GM12878 (cell line): ENCODE measurements around the gene TTC38.

Experiments used
- CTCF ChIP-seq, 3 experiments: IDR thresholded peaks in 2 of 3; conservative IDR thresholded peaks in 1 of 3; 2 replicates each; pipeline ENCODE4 v1.5.1; 2011; ENCODE audit warnings: low read depth in 3 of 3, low read length in 3 of 3, mild to moderate bottlenecking in 3 of 3, control low read depth in 2 of 3, moderate library complexity in 2 of 3, inconsistent platforms in 1 of 3, mixed read lengths in 1 of 3; ENCODE audit not compliant: control insufficient read depth in 2 of 3, insufficient read depth in 1 of 3; ENCODE audit errors: extremely low read depth in 1 of 3
- EP300 ChIP-seq, 2 experiments: fragments of 150-350 bp in 1 of 2; IDR thresholded peaks; 2 replicates each; pipeline ENCODE4 v1.6.1; 2011 to 2012; ENCODE audit warnings: low read depth in 2 of 2, low read length in 2 of 2, borderline replicate concordance in 1 of 2, improper control_type of control experiment in 1 of 2, inconsistent platforms in 1 of 2; ENCODE audit not compliant: control insufficient read depth in 1 of 2
- EZH2 ChIP-seq: IDR thresholded peaks from 2 replicates; pipeline ENCODE4 v1.6.1; 2012; ENCODE audit warnings: low read depth, mild to moderate bottlenecking, control low read depth, inconsistent platforms, low read length, borderline replicate concordance; ENCODE audit not compliant: control insufficient read depth
- HDGF ChIP-seq: fragments of 450-650 bp; IDR thresholded peaks from 2 replicates; pipeline ENCODE4 v1.6.1; 2016; ENCODE audit warnings: antibody characterized with exemption
- POLR2A ChIP-seq: IDR thresholded peaks from 2 replicates; pipeline ENCODE4 v1.6.1; 2011; ENCODE audit warnings: low read depth, mild to moderate bottlenecking, low read length
- SRF ChIP-seq, 2 experiments: IDR thresholded peaks; 2 replicates each; pipeline ENCODE4 v1.6.1; 2011; ENCODE audit warnings: low read depth in 2 of 2, low read length in 2 of 2, mild to moderate bottlenecking in 1 of 2, moderate library complexity in 1 of 2
- TAF1 ChIP-seq: IDR thresholded peaks from 2 replicates; pipeline ENCODE4 v1.6.1; 2011; ENCODE audit warnings: mild to moderate bottlenecking, low read depth, low read length, borderline replicate concordance
- TF ChIP-seq, protein P1 (sequence below): IDR thresholded peaks from 2 replicates; pipeline ENCODE4 v1.6.1; 2012; ENCODE audit warnings: low read depth, low read length, improper control_type of control experiment
- TF ChIP-seq, protein P2 (sequence below): fragments of 450-650 bp; IDR thresholded peaks from 2 replicates; pipeline ENCODE4 v1.6.1; 2017; ENCODE audit warnings: mild to moderate bottlenecking
- TF ChIP-seq, protein P3 (sequence below): fragments of 450-650 bp; IDR thresholded peaks from 2 replicates; pipeline ENCODE4 v1.6.1; 2017; ENCODE audit warnings: mild to moderate bottlenecking, moderate library complexity

DNA sequence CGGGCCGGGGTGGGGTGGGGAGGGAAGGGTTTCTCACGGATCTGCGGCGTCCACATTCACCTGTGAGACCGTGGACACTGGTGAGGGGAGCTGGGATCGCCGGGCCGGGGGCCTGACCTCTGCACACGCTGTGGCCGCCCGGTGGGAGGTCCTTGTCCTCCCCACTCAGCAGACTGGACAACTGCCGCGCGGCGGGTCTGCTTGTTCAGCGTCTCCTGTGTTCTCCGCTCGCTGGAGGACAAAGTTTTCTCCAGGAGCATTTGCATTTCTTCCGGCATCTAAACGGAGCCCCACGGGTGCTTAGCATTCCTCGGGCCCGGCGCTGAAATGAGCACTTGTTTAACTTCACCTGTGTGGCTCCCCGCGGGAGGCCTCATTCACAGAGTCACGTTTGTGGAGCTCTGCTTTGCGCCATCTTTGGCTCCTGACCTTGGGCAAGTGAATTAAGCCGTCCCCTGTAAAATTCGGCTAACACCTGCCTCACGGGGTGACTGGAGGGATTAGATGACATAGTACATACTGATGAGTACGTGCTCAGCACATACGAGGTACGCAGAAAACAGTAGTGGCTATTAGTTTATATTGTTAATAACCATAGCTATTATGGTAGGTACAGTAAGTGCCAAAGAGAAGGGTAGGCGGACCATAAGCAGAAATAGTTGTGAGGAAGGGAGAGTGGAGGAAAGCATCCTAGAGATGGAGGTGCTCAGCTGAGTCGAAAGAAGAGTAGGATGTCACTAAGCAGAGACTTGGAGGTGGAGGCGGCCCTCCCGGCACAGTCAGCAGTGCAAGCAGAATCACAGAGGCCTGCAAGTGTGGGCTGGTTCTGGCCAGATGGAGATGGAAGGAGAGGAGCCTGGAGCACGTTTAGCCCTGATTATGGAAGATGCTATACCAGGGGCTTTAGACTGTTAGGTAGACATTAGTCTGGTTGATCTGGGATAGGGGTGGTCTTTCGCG lies 68.6 kb downstream of the TTC38 start:
- TF ChIP-seq CTCF (IDR thresholded peaks at IDR 0.05 in 2 of 3, conservative IDR thresholded peaks at IDR 0.05 in 1 of 3; ENCODE audit: control insufficient read depth in 2 of 3, extremely low read depth in 1 of 3, insufficient read depth in 1 of 3, low read depth in 3 of 3, low read length in 3 of 3) = no peak
- TF ChIP-seq, protein P1, sequence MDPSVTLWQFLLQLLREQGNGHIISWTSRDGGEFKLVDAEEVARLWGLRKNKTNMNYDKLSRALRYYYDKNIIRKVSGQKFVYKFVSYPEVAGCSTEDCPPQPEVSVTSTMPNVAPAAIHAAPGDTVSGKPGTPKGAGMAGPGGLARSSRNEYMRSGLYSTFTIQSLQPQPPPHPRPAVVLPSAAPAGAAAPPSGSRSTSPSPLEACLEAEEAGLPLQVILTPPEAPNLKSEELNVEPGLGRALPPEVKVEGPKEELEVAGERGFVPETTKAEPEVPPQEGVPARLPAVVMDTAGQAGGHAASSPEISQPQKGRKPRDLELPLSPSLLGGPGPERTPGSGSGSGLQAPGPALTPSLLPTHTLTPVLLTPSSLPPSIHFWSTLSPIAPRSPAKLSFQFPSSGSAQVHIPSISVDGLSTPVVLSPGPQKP = no peak
- TF ChIP-seq EP300 (IDR thresholded peaks at IDR 0.05; ENCODE audit: borderline replicate concordance in 1 of 2, control insufficient read depth in 1 of 2, low read depth in 2 of 2, low read length in 2 of 2) = no peak
- TF ChIP-seq SRF (IDR thresholded peaks at IDR 0.05; ENCODE audit: low read depth in 2 of 2, low read length in 2 of 2) = no peak
- TF ChIP-seq, protein P2, sequence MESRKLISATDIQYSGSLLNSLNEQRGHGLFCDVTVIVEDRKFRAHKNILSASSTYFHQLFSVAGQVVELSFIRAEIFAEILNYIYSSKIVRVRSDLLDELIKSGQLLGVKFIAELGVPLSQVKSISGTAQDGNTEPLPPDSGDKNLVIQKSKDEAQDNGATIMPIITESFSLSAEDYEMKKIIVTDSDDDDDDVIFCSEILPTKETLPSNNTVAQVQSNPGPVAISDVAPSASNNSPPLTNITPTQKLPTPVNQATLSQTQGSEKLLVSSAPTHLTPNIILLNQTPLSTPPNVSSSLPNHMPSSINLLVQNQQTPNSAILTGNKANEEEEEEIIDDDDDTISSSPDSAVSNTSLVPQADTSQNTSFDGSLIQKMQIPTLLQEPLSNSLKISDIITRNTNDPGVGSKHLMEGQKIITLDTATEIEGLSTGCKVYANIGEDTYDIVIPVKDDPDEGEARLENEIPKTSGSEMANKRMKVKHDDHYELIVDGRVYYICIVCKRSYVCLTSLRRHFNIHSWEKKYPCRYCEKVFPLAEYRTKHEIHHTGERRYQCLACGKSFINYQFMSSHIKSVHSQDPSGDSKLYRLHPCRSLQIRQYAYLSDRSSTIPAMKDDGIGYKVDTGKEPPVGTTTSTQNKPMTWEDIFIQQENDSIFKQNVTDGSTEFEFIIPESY = no peak
- no peak for TF ChIP-seq EZH2
- TF ChIP-seq HDGF = no peak
- TF ChIP-seq POLR2A = no peak
- TF ChIP-seq TAF1 = no peak; the same call in 1 of the 2 replicates
- TF ChIP-seq, protein P3, sequence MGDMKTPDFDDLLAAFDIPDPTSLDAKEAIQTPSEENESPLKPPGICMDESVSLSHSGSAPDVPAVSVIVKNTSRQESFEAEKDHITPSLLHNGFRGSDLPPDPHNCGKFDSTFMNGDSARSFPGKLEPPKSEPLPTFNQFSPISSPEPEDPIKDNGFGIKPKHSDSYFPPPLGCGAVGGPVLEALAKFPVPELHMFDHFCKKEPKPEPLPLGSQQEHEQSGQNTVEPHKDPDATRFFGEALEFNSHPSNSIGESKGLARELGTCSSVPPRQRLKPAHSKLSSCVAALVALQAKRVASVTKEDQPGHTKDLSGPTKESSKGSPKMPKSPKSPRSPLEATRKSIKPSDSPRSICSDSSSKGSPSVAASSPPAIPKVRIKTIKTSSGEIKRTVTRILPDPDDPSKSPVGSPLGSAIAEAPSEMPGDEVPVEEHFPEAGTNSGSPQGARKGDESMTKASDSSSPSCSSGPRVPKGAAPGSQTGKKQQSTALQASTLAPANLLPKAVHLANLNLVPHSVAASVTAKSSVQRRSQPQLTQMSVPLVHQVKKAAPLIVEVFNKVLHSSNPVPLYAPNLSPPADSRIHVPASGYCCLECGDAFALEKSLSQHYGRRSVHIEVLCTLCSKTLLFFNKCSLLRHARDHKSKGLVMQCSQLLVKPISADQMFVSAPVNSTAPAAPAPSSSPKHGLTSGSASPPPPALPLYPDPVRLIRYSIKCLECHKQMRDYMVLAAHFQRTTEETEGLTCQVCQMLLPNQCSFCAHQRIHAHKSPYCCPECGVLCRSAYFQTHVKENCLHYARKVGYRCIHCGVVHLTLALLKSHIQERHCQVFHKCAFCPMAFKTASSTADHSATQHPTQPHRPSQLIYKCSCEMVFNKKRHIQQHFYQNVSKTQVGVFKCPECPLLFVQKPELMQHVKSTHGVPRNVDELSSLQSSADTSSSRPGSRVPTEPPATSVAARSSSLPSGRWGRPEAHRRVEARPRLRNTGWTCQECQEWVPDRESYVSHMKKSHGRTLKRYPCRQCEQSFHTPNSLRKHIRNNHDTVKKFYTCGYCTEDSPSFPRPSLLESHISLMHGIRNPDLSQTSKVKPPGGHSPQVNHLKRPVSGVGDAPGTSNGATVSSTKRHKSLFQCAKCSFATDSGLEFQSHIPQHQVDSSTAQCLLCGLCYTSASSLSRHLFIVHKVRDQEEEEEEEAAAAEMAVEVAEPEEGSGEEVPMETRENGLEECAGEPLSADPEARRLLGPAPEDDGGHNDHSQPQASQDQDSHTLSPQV = no peak
